ENCODE data around the gene DPYD. TPM values are rescaled to one million over a fixed set of nuclear protein-coding genes. Genes with fewer than 3 reads are reported as not detected.

Gene DPYD
- total and polyA plus RNA-seq, 8 donors: 2.7 to 24.5 (median 9.4) TPM

- Histone ChIP-seq H3K9me3 (no peaks in the 10 kb centered on the region), H3K27me3 (no peaks in the 10 kb centered on the region)
- FAIRE-seq: no peak
Observed at GRCh38 chr1:97212671-97213070, 708.2 kb downstream of the DPYD start.

GRCh38 chr1:97210307-97210706 lies 710.5 kb downstream of the DPYD start:
- TF ChIP-seq CTCF (IDR thresholded peaks at IDR 0.05): no peak
- no peak for FAIRE-seq

More at GRCh38 chr1:97212671-97213070, 708.2 kb downstream of the DPYD start:
- DNase-seq (no peak), ATAC-seq (no peak)
- Histone ChIP-seq H3K36me3 (no peaks in the 10 kb centered on the region), H3K4me3 (no peak overlapping the region), H3K27ac (no peak overlapping the region), H3K4me1 (no peaks in the 10 kb centered on the region)
- WGBS, 2 donors: 88 to 94% methylated on average over 2 of the region's 2 CpGs
- intact Hi-C loops (cut with DNase I): no loop called here
- no peak for TF ChIP-seq CTCF (IDR thresholded peaks at IDR 0.05)

GRCh38 chr1:97209381-97209957 lies 711.4 kb downstream of the DPYD start:
- Histone ChIP-seq H3K36me3 (no peaks in the 10 kb centered on the region), H3K27me3 (no peaks in the 10 kb centered on the region), H3K4me1 (no peaks in the 10 kb centered on the region), H3K4me3 (no peak overlapping the region), H3K9me3 (no peaks in the 10 kb centered on the region), H3K27ac (no peak overlapping the region)
- FAIRE-seq: no peak
- no peak for DNase-seq
- ATAC-seq: no peak
- intact Hi-C loops (cut with DNase I): no loop called here
- WGBS, 2 donors: 69 to 70% methylated on average over 3 of the region's 3 CpGs
- no peak for TF ChIP-seq CTCF (IDR thresholded peaks at IDR 0.05)

More at GRCh38 chr1:97210307-97210706, 710.5 kb downstream of the DPYD start:
- Histone ChIP-seq H3K4me3 (no peak overlapping the region), H3K36me3 (no peaks in the 10 kb centered on the region), H3K27me3 (no peaks in the 10 kb centered on the region), H3K9me3 (no peaks in the 10 kb centered on the region), H3K4me1 (no peaks in the 10 kb centered on the region), H3K27ac (no peak overlapping the region)
- DNase-seq: no peak
- intact Hi-C loops (cut with DNase I): no loop called here
- 76 to 83% methylated on average over 1 of the region's 1 CpG for WGBS, 2 donors
- ATAC-seq: no peak

GRCh38 chr1:97207868-97208267 lies 713.0 kb downstream of the DPYD start:
- no peaks in the 10 kb centered on the region for H3K4me1 ChIP-seq
- intact Hi-C loops (cut with DNase I): no loop called here
- ATAC-seq: no peak
- no peak for DNase-seq
- FAIRE-seq: no peak
- no peak for TF ChIP-seq CTCF (IDR thresholded peaks at IDR 0.05)
- H3K9me3 ChIP-seq: no peaks in the 10 kb centered on the region
- H3K4me3 ChIP-seq: no peak overlapping the region
- no peaks in the 10 kb centered on the region for H3K36me3 ChIP-seq
- H3K27me3 ChIP-seq: no peaks in the 10 kb centered on the region
- H3K27ac ChIP-seq: no peak overlapping the region

GRCh38 chr1:97204468-97204867 lies 716.4 kb downstream of the DPYD start:
- WGBS, 2 donors: 86 to 92% methylated on average over 1 of the region's 1 CpG
- FAIRE-seq: no peak
- H3K9me3 ChIP-seq: no peaks in the 10 kb centered on the region
- H3K27ac ChIP-seq: no peak overlapping the region
- DNase-seq: no peak
- H3K4me1 ChIP-seq: no peaks in the 10 kb centered on the region
- no peaks in the 10 kb centered on the region for H3K36me3 ChIP-seq
- H3K27me3 ChIP-seq: no peaks in the 10 kb centered on the region
- ATAC-seq: no peak
- no peak overlapping the region for H3K4me3 ChIP-seq
- intact Hi-C loops (cut with DNase I): no loop called here
- TF ChIP-seq CTCF (IDR thresholded peaks at IDR 0.05): no peak

Measured in pancreas (tissue), 10 donors.